NB4 (cell line): ENCODE results near the gene TBC1D12.

Experiments used
- DNase-seq: peaks from one replicate; pipeline ENCODE4 v3.0.0; 2010; ENCODE audit warnings: low read depth
- H3K4me3 ChIP-seq: one replicate; pipeline ENCODE4 v1.5.1; 2011; ENCODE audit warnings: mild to moderate bottlenecking, low read depth, low read length, moderate library complexity
- MAX ChIP-seq: IDR thresholded peaks from 2 replicates; pipeline ENCODE4 v1.6.1; 2011; ENCODE audit warnings: low read depth, low read length
- MYC ChIP-seq: IDR thresholded peaks from 2 replicates; pipeline ENCODE4 v1.6.1; 2011; ENCODE audit warnings: low read depth, low read length
- POLR2A ChIP-seq: IDR thresholded peaks from 2 replicates; pipeline ENCODE4 v1.6.1; 2011; ENCODE audit warnings: mild to moderate bottlenecking; ENCODE audit not compliant: insufficient read length; ENCODE audit errors: extremely low read depth
- TF ChIP-seq, protein P1 (sequence below): IDR thresholded peaks from one replicate; pipeline ENCODE4 v1.5.1; 2012; ENCODE audit warnings: low read depth, low read length

TBC1D12 gene

DNA sequence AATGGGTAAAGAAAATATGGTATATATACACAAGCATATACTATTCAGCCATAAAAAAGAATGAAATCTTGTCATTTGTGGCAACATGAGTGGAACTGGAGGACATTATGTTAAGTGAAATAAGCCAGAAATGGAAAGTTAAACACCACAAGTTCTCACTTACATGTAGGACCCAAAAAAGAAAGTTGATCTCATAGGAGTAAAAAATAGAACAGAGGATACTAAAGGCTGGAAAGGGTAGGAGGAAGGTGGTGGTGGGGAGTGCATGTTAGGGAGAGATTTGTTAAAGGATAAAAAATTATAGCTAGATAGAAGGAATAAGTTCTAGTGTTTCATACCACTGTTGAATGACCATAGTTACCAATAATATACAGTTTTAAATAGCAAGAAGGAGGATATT is 48.4 kb downstream of the TBC1D12 start:
- TF ChIP-seq POLR2A = no peak
- no peak for TF ChIP-seq MAX
- no peak for TF ChIP-seq MYC
- TF ChIP-seq, protein P1, sequence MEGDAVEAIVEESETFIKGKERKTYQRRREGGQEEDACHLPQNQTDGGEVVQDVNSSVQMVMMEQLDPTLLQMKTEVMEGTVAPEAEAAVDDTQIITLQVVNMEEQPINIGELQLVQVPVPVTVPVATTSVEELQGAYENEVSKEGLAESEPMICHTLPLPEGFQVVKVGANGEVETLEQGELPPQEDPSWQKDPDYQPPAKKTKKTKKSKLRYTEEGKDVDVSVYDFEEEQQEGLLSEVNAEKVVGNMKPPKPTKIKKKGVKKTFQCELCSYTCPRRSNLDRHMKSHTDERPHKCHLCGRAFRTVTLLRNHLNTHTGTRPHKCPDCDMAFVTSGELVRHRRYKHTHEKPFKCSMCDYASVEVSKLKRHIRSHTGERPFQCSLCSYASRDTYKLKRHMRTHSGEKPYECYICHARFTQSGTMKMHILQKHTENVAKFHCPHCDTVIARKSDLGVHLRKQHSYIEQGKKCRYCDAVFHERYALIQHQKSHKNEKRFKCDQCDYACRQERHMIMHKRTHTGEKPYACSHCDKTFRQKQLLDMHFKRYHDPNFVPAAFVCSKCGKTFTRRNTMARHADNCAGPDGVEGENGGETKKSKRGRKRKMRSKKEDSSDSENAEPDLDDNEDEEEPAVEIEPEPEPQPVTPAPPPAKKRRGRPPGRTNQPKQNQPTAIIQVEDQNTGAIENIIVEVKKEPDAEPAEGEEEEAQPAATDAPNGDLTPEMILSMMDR = no peak

DNA sequence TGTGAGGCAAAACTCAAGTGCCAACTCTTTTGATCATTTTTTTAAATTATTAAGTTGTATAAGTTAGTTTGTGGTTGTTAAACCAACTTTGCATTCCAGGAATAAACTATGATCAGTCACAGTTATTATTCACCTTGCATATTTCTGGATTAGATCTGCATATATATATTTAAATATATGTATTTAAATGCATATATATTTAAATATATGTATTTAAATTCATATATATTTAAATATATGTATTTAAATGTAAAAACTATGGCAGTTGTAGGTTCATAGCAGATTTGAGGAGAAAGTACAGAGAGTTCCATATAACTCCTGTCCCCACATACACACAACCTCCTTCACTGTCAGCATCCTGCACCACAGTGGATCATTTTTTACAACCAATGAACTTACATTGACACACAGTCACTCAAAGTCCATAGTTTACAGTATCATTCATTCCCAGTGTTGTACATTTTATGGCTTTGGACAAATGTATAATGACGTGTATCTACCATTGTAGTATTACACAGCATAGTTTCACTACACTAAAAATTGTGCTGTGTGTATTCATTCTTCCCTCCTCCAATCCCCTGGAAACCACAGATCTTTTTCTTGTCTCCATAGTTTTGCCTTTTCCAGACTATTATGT is 49.7 kb downstream of the TBC1D12 start:
- DNase-seq = no peak
- no peak overlapping the region for H3K4me3 ChIP-seq
- TF ChIP-seq MYC (no peak), MAX (no peak), POLR2A (no peak)
- TF ChIP-seq, protein P1 = no peak

More for the DNA sequence above, 48.4 kb downstream of the TBC1D12 start:
- no peak for DNase-seq
- no peak overlapping the region for H3K4me3 ChIP-seq

GRCh38 chr10:94456942-94457341 is 54.6 kb downstream of the TBC1D12 start:
- no peak for TF ChIP-seq POLR2A
- no peak for TF ChIP-seq MAX
- no peak for TF ChIP-seq MYC
- TF ChIP-seq, protein P1 = no peak
- no peak overlapping the region for H3K4me3 ChIP-seq
- no peak for DNase-seq

DNA sequence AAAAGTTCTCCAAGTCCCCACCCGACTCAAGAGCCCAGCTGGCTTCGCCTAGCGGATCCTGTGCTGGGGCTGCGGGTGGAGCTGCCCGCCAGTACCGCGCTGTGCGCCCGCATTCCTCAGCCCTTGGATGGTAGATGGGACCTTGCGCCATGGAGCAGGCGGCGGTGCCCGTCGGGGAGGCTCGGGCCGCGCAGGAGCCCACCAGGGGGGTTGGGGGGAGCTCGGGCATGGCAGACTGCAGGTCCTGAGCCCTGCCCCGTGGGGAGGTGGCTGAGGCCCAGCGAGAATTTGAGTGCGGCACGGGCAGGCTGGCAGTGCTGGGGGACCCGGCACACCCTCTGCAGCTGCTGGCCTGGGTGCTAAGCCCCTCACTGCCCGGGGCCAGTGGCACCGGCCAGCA is 57.0 kb downstream of the TBC1D12 start:
- TF ChIP-seq MAX (no peak), MYC (no peak), POLR2A (no peak)
- TF ChIP-seq, protein P1 = no peak
- no peak overlapping the region for H3K4me3 ChIP-seq
- DNase-seq = no peak

DNA sequence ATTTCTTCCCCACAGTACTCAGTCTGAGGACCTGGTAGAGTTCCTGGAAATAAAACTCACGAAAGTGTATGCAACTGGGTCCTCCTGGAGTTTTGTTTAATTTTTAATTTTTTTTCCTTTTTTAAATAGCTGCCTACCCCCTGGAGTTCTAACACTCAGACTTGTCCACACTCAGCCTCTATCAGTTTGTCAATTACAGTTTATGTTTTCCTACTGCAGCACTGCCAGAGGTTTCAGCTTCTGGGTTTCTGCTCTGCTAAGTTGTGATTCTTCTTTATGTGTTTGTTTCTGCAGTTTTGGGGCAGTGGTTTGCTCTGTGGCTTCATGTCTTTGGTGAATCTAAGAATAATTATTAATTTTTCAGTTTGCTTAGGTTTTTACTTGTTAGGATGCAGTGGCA is 59.2 kb downstream of the TBC1D12 start:
- DNase-seq = no peak
- no peak overlapping the region for H3K4me3 ChIP-seq
- TF ChIP-seq POLR2A (no peak), MAX (no peak)

DNA sequence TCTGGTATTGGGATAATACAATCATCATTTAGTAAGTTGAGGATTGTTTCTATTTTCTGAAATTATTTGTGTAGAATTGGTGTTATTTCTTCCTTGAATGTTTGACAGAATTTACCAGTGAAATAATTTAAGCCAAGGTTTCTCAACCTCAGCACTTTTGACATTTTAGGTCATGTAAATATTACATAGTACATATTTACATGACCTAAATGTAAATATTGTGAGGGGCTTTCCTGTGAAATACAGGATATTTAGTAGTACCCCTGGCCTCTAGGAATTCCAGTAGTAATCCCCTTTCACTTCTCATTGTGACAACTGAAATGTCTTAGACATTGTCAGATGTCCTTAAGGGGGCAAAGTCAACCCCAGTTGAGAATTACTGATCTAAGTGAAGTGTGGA is 59.8 kb downstream of the TBC1D12 start:
- no peak overlapping the region for H3K4me3 ChIP-seq
- DNase-seq = no peak
- TF ChIP-seq, protein P1 = no peak
- TF ChIP-seq POLR2A (no peak), MAX (no peak), MYC (no peak)
